HepG2 (cell line): ENCODE results near the gene BBLN. TPM values are rescaled to one million over a fixed set of nuclear protein-coding genes. Genes with fewer than 3 reads are reported as not detected.

Experiments used
- ETV6 ChIP-seq: sonication (generic); formaldehyde crosslinking; conservative IDR thresholded peaks from 2 replicates; pipeline ENCODE4 v1.4.0; 2020; ENCODE audit warnings: missing genetic modification reagents
- KDM5A ChIP-seq: fragments of 200-600 bp; sonication (generic); IDR thresholded peaks from 2 replicates; pipeline ENCODE4 v1.7.0; 2018; ENCODE audit warnings: antibody characterized with exemption, mild to moderate bottlenecking, low read length, borderline replicate concordance
- MIER3 ChIP-seq: IDR thresholded peaks from 2 replicates; pipeline ENCODE4 v1.6.1; 2016; ENCODE audit warnings: missing compliant biosample characterization, borderline replicate concordance
- MYNN ChIP-seq: sonication (generic); formaldehyde crosslinking; IDR thresholded peaks from 2 replicates; pipeline ENCODE4 v1.4.0; 2020; ENCODE audit warnings: mild to moderate bottlenecking, low read depth, missing genetic modification reagents
- NFE2L2 ChIP-seq: fragments of 150-350 bp; IDR thresholded peaks from 2 replicates; pipeline ENCODE4 v1.6.1; 2014; ENCODE audit warnings: low read length
- PHB2 ChIP-seq: fragments of 450-650 bp; IDR thresholded peaks from 2 replicates; pipeline ENCODE4 v1.6.1; 2018; ENCODE audit not compliant: partially characterized antibody
- PTBP1 ChIP-seq: fragments of 200-400 bp; formaldehyde crosslinking; IDR thresholded peaks from 2 replicates; pipeline ENCODE4 v1.6.1; 2018; ENCODE audit warnings: low read length, low read depth; ENCODE audit not compliant: poor library complexity, severe bottlenecking
- RARG ChIP-seq: sonication (generic); formaldehyde crosslinking; IDR thresholded peaks from 2 replicates; pipeline ENCODE4 v1.4.0; 2020; ENCODE audit warnings: low read depth, mild to moderate bottlenecking, missing genetic modification reagents
- SRSF9 ChIP-seq: fragments of 200-400 bp; formaldehyde crosslinking; IDR thresholded peaks from 2 replicates; pipeline ENCODE4 v1.6.1; 2018; ENCODE audit warnings: borderline replicate concordance, mild to moderate bottlenecking, low read depth, low read length; ENCODE audit not compliant: insufficient read depth, poor library complexity, severe bottlenecking
- ZBTB39 ChIP-seq: sonication (generic); formaldehyde crosslinking; IDR thresholded peaks from 2 replicates; pipeline ENCODE4 v1.5.0; 2020; ENCODE audit warnings: missing genetic modification reagents
- ZKSCAN8 ChIP-seq: IDR thresholded peaks from 2 replicates; pipeline ENCODE4 v1.6.1; 2016; ENCODE audit warnings: borderline replicate concordance, missing genetic modification reagents, missing compliant biosample characterization
- ZMYM3 ChIP-seq: sonication (generic); formaldehyde crosslinking; IDR thresholded peaks from 2 replicates; pipeline ENCODE4 v1.5.1; 2020; ENCODE audit warnings: mild to moderate bottlenecking, missing genetic modification reagents
- ZNF430 ChIP-seq: sonication (generic); formaldehyde crosslinking; IDR thresholded peaks from 2 replicates; pipeline ENCODE4 v1.9.0; 2021; ENCODE audit warnings: mild to moderate bottlenecking, missing genetic modification reagents
- ZNF619 ChIP-seq: sonication (generic); formaldehyde crosslinking; IDR thresholded peaks from 2 replicates; pipeline ENCODE4 v1.4.0; 2020; ENCODE audit warnings: mild to moderate bottlenecking, missing genetic modification reagents
- ZNF768 ChIP-seq: sonication (generic); formaldehyde crosslinking; IDR thresholded peaks from 2 replicates; pipeline ENCODE4 v1.4.0; 2020; ENCODE audit warnings: missing genetic modification reagents
- ZNF790 ChIP-seq: sonication (generic); formaldehyde crosslinking; IDR thresholded peaks from 2 replicates; pipeline ENCODE4 v1.8.0; 2022; ENCODE audit warnings: missing genetic modification reagents, mild to moderate bottlenecking, borderline replicate concordance
- ZSCAN12 ChIP-seq: sonication (generic); formaldehyde crosslinking; IDR thresholded peaks from 2 replicates; pipeline ENCODE4 v1.9.0; 2021; ENCODE audit warnings: mild to moderate bottlenecking, missing genetic modification reagents
- polyA plus RNA-seq, 8 experiments: library from polyadenylated mRNA; depleted of rRNA in 3 of 8; stranded (reverse) in 7 of 8; unstranded in 1 of 8; fragments of >200 nt; fragmentation: Illumina TruSeq in 4 of 8; extraction: Trizol in 4 of 8; gene quantifications; 2 replicates each; pipeline versions ENCODE4 v1.2.1 to v1.2.3, GENCODE V29; 2011 to 2016; ENCODE audit warnings: low read depth in 4 of 8, missing spikeins in 1 of 8, mixed read lengths in 1 of 8; ENCODE audit not compliant: insufficient read depth in 1 of 8
- total RNA-seq, 5 experiments: library from RNA; depleted of rRNA; stranded (reverse); fragments of >200 nt; fragmentation: Illumina TruSeq; extraction: Trizol; gene quantifications; 2 replicates each; pipeline ENCODE4 v1.2.3, GENCODE V29; 2016; ENCODE audit warnings: low read depth in 1 of 5
- TF ChIP-seq, protein P1 (sequence below): IDR thresholded peaks from 2 replicates; pipeline ENCODE4 v1.6.1; 2016; ENCODE audit warnings: low read depth
- TF ChIP-seq, protein P2 (sequence below): sonication (generic); formaldehyde crosslinking; IDR thresholded peaks from 2 replicates; pipeline ENCODE4 v1.9.0; 2021; ENCODE audit warnings: missing genetic modification reagents, borderline replicate concordance
- TF ChIP-seq, protein P3 (sequence below): sonication (generic); formaldehyde crosslinking; IDR thresholded peaks from 2 replicates; pipeline ENCODE4 v1.4.0; 2020; ENCODE audit warnings: mild to moderate bottlenecking, low read depth, missing genetic modification reagents

BBLN gene
- total and polyA plus RNA-seq, 2 of the 13 experiments (the other 11 are each of a cell fraction or from before 2014, with no cell fraction given), result 27.6 to 33.1 TPM

- TF ChIP-seq PTBP1 (no peak), ZKSCAN8 (CRISPR knock-in tag) (no peak; the same call in 1 of the 2 replicates), ETV6 (CRISPR knock-in tag) (no peak), ZNF430 (CRISPR knock-in tag) (no peak), ZMYM3 (CRISPR knock-in tag) (peak; percentile 21; the same call in 1 of the 2 replicates), PHB2 (no peak), SRSF9 (no peak), MYNN (CRISPR knock-in tag) (no peak), KDM5A (peak; percentile 26; the same call in 1 of the 2 replicates), ZNF790 (CRISPR knock-in tag) (no peak), RARG (CRISPR knock-in tag) (no peak), ZSCAN12 (peak; percentile 89; the same call in 1 of the 2 replicates), NFE2L2 (no peak), ZNF619 (0 out of 2 replicates have a peak, but pooled peaks have one; percentile 32), MIER3 (CRISPR knock-in tag) (no peak), ZNF768 (CRISPR knock-in tag) (peak; percentile 57; the same call in 1 of the 2 replicates), ZBTB39 (no peak)
- TF ChIP-seq, protein P1, sequence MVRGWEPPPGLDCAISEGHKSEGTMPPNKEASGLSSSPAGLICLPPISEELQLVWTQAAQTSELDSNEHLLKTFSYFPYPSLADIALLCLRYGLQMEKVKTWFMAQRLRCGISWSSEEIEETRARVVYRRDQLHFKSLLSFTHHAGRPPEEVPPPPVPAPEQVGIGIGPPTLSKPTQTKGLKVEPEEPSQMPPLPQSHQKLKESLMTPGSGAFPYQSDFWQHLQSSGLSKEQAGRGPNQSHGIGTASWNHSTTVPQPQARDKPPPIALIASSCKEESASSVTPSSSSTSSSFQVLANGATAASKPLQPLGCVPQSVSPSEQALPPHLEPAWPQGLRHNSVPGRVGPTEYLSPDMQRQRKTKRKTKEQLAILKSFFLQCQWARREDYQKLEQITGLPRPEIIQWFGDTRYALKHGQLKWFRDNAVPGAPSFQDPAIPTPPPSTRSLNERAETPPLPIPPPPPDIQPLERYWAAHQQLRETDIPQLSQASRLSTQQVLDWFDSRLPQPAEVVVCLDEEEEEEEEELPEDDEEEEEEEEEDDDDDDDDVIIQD (CRISPR knock-in tag), result no peak
- TF ChIP-seq, protein P2, sequence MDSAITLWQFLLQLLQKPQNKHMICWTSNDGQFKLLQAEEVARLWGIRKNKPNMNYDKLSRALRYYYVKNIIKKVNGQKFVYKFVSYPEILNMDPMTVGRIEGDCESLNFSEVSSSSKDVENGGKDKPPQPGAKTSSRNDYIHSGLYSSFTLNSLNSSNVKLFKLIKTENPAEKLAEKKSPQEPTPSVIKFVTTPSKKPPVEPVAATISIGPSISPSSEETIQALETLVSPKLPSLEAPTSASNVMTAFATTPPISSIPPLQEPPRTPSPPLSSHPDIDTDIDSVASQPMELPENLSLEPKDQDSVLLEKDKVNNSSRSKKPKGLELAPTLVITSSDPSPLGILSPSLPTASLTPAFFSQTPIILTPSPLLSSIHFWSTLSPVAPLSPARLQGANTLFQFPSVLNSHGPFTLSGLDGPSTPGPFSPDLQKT (CRISPR knock-in tag), result no peak
- TF ChIP-seq, protein P3, sequence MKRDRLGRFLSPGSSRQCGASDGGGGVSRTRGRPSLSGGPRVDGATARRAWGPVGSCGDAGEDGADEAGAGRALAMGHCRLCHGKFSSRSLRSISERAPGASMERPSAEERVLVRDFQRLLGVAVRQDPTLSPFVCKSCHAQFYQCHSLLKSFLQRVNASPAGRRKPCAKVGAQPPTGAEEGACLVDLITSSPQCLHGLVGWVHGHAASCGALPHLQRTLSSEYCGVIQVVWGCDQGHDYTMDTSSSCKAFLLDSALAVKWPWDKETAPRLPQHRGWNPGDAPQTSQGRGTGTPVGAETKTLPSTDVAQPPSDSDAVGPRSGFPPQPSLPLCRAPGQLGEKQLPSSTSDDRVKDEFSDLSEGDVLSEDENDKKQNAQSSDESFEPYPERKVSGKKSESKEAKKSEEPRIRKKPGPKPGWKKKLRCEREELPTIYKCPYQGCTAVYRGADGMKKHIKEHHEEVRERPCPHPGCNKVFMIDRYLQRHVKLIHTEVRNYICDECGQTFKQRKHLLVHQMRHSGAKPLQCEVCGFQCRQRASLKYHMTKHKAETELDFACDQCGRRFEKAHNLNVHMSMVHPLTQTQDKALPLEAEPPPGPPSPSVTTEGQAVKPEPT (CRISPR knock-in tag), result peak; percentile 41; the same call in 1 of the 2 replicates
Observed at GRCh38 chr9:128127990-128128835, 31.9 kb upstream of the BBLN start (continued).
